Activated naive CD4-positive, alpha-beta T cell treated with anti-CD3 and anti-CD28 coated beads, Interleukin-2, amount 50 U/mL, for 24 hours (primary cell): ENCODE results near the gene OR1M1.

Experiments
- H3K27ac Mint-ChIP-seq: one replicate; pipeline ENCODE4 v1.8.0; 2021; ENCODE audit warnings: mild to moderate bottlenecking, mixed read lengths
- H3K27me3 Mint-ChIP-seq: one replicate; pipeline ENCODE4 v1.8.0; 2021; ENCODE audit warnings: mixed read lengths
- H3K36me3 Mint-ChIP-seq: one replicate; pipeline ENCODE4 v1.8.0; 2021; ENCODE audit warnings: mixed read lengths
- H3K4me1 Mint-ChIP-seq: one replicate; pipeline ENCODE4 v1.8.0; 2021; ENCODE audit warnings: mixed read lengths
- H3K4me3 Mint-ChIP-seq: one replicate; pipeline ENCODE4 v1.8.0; 2021; ENCODE audit warnings: mild to moderate bottlenecking, mixed read lengths
- H3K9me3 Mint-ChIP-seq: one replicate; pipeline ENCODE4 v1.8.0; 2021; ENCODE audit warnings: mixed read lengths

The OR1M1 gene

GRCh38 chr19:9130965-9131364, 44.1 kb downstream of the OR1M1 start:
- Mint-ChIP-seq H3K27me3 (peaks cover 5% of the 10 kb centered on the region), H3K36me3 (no peaks in the 10 kb centered on the region), H3K9me3 (no peaks in the 10 kb centered on the region), H3K4me3 (no peak overlapping the region), H3K4me1 (peaks cover 8% of the 10 kb centered on the region), H3K27ac (no peak overlapping the region)

DNA sequence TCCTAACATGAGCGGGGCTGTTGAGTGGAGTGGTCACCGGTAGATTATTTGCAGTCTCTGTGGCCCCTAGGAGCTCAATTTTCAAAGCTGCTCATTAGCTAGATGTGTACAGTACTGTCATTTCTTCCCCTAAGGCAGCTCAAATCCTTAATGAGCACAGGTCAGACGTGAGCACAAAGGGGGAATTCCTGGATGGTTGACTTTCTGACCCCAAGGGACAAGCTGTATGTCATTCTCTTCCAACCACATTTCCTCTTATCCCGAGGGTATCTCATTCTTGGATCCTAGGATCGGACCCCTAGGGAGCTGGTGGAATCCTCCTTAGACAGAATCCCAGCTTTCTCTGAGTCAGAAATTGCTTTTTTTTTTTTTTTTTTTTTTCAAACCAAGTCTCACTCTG, 45.6 kb downstream of the OR1M1 start:
- Mint-ChIP-seq H3K4me3 (no peak overlapping the region), H3K4me1 (peaks cover 13% of the 10 kb centered on the region), H3K36me3 (no peaks in the 10 kb centered on the region), H3K27me3 (peaks cover 2% of the 10 kb centered on the region), H3K27ac (no peak overlapping the region), H3K9me3 (no peaks in the 10 kb centered on the region)

DNA sequence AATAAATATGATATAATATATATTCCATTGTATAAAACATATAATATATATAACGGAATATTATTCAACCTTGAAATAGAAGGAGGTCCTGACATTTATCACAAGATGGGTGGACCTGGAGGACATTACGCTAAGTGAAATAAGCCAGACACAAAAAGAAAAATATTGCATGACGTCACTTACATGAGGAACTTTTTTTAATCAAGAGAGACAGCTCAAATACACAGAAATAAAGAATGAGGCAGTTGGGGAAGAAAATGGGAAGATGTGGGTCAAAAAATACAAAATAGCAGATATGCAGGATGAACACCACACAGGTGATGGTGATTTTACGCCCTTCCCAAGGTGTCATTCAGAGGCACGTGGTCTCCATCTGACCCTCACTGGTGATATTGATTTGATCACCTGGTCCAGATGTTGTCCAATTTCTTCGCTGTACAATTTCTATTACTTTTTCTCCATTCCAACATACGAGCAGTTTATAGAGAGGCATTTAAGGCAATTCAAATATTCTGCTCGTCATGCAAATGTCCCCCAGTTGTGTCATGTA, 52.8 kb downstream of the OR1M1 start:
- peaks cover 17% of the 10 kb centered on the region for H3K36me3 Mint-ChIP-seq
- H3K9me3 Mint-ChIP-seq, result no peaks in the 10 kb centered on the region
- H3K27ac Mint-ChIP-seq, result peak overlapping the region; percentile 97
- peak overlapping the region; percentile 94 for H3K4me3 Mint-ChIP-seq
- H3K4me1 Mint-ChIP-seq, result peaks cover 42% of the 10 kb centered on the region
- H3K27me3 Mint-ChIP-seq, result no peaks in the 10 kb centered on the region

DNA sequence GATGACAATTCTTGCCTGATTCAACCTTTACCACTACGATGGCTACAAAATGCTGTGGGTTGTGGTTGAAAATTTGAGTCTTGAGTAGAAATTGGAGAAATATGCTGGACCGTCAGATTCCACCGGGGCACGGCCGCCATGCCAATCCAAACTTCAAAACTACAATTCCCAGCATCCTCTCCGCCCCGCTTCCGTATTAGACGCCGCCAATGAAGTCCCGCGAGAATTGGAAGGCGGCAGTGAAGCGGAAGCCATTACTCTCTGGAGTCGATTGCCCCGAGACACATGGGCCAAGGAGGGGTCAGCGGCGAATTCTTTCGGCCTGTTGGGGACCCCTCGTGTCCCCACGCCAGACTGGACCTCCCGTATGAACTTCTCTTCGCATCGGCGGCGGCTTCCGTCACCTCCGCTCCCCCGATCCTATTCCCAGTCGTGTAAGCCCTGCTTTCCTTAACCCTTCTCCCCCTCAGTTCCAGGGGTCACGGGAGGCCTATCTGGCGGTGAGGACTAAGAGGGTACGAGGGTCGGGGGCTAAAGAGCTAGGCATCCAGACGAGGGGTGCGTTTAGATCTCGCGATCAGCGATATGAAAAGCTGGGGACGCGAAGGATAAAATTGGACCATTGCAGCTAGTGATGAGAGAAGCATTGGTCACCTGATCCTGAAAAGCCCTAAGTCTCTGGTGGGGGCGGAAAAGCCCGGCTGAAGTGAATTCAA, 53.5 kb downstream of the OR1M1 start, which contains the start of gene ZNF317:
TSS of gene ZNF317 (plus strand) at position 239 of the 716 bp plus-strand sequence. CDS start 15,620 bp downstream, outside the sequence.
- peaks cover 42% of the 10 kb centered on the region for H3K4me1 Mint-ChIP-seq
- H3K36me3 Mint-ChIP-seq, result peaks cover 21% of the 10 kb centered on the region

GRCh38 chr19:9144920-9145319, 58.1 kb downstream of the OR1M1 start:
- H3K9me3 Mint-ChIP-seq, result peaks cover 5% of the 10 kb centered on the region
- H3K36me3 Mint-ChIP-seq, result peaks cover 48% of the 10 kb centered on the region
- no peak overlapping the region for H3K4me3 Mint-ChIP-seq
- H3K4me1 Mint-ChIP-seq, result peaks cover 61% of the 10 kb centered on the region
- H3K27me3 Mint-ChIP-seq, result no peaks in the 10 kb centered on the region
- no peak overlapping the region for H3K27ac Mint-ChIP-seq

More for the DNA sequence above, 53.5 kb downstream of the OR1M1 start, which contains the start of gene ZNF317:
- peak within 1 kb of the TSS; percentile 94 for H3K4me3 Mint-ChIP-seq
- H3K27me3 Mint-ChIP-seq, result no peaks in the 10 kb centered on the region
- peak within 1 kb of the TSS; percentile 97 for H3K27ac Mint-ChIP-seq
- H3K9me3 Mint-ChIP-seq, result no peaks in the 10 kb centered on the region
